Fibroblast of upper back skin (primary cell): ENCODE measurements around the gene SMIM10L2A.
"Not testable (repeated sequence)": the region's sequence is repeated elsewhere in the genome, so short reads cannot be mapped to it uniquely, and the experiment has no call there.

Source experiments
- DNase-seq: peaks from one replicate; pipeline ENCODE4 v3.0.0-alpha.2; 2013

Gene SMIM10L2A

DNA sequence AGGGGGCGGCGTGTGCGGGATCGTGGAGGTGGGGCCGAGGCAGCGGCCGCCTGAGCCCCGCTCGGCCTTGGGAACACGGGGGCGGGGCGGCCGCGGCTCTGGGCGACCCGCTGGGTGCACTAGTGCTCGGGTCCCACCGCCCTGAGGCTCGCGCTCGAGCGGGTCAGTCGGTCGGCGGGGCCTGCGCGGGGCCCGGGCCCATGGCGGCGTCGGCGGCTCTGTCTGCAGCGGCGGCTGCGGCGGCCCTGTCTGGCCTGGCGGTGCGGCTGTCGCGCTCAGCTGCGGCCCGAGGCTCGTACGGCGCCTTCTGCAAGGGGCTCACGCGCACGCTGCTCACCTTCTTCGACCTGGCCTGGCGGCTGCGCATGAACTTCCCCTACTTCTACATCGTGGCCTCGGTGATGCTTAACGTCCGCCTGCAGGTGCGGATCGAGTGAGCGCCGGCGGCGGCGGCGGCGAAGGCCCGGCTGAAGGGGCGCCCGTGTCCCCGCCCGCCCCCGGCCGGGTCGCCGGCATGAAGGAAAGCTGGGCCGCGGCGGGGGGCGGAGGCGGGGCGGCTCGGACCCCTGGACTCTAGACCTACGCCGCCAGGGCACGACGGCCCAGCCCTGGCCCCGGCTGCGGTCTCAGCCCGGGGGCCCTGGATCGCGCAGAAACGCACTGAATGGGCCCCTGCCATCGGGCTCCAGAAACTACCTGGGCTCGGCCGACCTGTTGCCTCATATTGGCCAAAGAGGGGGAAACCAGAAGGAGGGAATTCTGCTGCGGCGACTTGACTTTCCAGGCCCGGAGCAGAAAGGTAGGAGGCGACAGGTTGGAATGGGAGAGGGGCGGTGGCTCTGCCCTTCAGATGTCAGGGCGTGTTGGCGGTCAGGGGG is at the start of gene SMIM10L2A:
TSS of gene SMIM10L2A (plus strand) at position 13 of the 878 bp plus-strand sequence. CDS start at position 201, 188 bp downstream.
- DNase-seq = no peak

DNA sequence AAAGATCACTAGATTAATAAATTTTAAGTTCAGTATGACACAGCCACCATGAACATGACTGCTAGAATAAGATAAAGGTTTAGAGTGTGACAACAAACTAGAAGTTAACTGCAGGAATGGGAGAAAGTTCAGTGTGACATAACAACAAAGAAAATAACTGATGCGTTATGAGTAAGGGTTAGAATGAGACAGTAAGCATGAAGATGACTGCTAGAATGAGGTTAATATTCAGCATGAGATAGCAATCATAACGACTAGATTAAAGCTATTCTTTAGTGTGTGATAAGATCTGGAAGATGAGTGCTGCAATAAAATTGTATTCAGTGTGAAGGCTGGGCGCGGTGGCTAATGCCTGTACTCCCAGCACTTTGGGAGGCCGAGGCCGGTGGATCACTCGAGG is 48.4 kb upstream of the SMIM10L2A start:
- no peak for DNase-seq

DNA sequence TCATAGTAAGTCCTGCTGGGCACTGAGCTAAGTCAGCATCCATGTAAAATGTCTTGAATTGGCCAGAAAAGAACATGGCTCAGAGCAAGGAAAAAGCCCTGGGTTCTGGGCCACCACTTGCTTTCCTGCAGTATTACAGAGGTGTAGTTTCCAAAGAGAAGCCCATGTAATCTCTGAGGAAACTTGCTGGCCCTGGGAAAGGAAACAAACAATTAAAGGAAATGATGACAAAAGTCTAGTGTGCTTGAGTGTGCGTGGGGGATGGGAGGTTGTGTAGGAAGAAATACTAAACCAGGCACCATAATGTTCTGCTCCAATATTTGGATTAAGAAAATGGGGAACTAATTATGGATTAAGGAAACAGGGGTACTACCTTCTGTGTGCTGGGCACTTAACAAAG is 39.5 kb upstream of the SMIM10L2A start:
- no peak for DNase-seq

DNA sequence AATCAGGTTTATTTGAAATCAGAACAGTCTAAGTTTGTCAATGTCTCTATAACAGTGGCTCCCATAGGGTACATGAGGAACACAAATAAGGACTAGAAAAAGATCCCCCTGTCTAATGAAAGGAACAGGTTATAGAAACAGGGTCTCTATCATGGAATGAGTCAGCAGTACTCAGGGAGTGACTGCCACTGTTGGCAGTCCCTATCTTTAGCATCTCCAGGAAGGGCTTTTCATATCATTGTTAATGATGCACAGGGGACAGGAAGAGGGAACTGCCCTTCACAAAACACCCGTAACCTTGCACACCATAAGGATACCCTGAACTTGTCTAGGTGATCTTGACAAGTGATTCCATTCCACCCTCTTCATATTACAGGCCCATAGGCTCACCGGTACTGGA is 38.5 kb upstream of the SMIM10L2A start:
- DNase-seq = no peak

DNA sequence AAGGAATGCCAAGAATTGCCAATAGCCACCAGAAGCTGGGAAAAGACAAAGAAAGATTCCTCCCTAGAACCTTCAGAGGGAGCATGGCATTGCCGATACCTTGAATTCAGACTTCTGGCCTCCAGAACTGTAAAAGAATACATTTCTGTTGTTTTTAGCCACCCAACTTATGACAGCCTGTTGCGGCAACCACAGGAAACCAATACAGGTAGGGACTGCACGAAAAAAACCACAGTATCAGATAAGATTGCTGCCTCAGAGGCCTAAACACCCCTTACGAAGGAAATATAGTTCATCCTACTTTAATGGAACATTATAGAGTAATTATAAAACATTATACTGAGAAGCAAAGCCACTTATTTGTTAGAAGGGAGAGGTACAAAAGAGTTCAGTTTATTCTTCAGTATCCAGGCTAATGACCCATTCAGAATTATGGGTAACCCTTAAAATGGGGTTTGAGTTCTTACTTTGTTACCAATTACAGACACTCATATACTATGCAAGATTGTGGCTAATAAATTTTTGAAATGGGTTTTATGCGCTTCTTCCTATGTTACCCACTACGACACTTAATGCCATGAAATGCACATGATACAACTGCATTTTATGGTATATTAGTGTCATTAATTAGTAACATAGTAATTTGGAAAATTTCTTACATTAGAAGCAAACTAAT is 37.4 kb upstream of the SMIM10L2A start:
- DNase-seq = no peak

DNA sequence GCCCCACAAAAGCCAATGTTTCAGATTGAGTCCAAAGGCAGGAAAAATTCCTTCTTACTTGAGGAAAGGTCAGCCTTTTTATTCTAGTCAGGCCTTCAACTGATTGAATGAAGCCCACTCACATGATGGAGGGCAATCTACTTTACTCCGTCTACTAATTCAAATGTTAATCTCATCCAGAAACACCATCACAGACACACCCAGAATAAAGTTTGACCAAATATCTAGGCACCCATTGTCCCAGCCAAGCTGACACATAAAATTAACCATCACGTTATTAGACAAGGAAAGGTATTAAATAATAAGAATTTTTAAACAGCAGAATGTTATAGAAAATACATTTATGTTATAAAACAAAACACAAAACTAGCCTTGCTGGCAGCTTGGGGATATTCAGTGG is 32.9 kb upstream of the SMIM10L2A start:
- no peak for DNase-seq

DNA sequence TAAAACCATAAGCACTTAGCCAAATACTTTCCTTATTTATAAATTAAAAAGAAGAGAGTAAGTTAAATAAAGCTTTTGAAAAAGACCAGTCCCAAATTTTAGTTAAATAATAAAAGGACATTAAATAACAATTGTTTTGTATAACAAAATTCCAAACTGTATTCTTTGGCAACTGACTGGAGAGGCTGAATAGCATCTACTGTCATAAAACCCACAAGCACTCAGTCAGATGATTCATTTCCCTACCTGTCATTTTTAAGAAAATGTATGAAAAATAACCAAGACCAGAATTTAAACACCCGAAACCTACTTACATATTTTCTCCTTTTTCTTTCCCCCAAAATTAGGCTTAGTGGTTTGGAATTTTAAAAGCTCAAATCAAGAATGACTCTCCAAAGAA is 32.5 kb upstream of the SMIM10L2A start:
- peak; percentile 10 for DNase-seq

DNA sequence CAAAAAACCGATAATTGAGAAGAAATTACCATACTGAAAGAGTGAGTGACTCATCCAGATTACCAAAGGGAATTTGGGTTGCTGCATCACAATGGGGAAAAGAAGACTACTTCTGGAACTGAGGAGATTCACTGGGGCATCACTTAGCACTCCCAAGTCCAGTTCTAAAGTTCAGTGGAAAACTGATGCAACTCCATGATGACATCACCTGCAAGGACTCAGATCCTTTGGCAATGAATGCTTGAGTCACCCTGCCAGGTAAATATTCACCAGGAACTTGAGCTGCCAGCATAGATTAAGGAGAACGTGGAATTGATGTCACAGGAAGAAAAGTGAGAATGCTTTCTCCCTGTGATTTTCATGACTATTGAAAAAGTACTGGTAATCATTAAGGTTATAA is 32.0 kb upstream of the SMIM10L2A start:
- DNase-seq = peak; percentile 51

DNA sequence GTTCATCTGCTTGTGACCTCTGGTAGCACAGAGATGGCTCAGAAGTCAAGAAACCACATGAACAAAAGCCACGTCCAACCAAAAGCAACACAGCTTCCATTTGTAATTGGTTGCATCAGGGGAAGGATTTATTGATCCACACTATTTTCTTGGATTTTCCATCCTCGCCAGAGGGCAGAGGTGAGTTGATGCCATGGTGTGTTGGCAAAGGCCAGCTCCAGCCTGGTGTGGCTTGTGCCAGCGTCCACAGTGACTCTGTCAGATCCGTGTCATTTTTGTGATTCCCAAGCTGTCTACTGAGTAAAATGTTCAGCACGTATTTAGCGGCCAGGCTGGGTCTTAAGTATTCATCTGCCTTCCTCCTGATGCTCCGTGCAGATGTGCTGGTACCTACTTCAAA is 30.0 kb upstream of the SMIM10L2A start:
- DNase-seq = no peak

DNA sequence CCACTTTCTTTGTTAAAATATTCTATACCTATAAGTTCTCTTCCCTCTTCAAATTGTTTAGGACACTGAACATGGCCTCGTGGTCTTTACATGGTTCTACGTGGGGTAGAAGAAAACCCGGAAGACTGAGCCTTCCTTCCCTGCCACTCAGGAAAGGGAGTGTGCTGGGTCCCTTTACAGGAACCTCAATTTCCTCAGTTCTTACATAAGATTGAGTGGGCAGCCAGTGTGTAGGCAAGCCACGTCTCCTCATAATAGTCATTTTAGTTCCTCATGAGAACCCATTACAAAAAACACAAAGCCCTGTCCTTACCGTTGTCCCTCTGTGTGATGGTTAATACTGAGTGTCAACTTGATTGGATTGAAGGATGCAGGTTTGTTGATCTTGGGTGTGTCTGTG is 28.7 kb upstream of the SMIM10L2A start:
- DNase-seq = no peak

DNA sequence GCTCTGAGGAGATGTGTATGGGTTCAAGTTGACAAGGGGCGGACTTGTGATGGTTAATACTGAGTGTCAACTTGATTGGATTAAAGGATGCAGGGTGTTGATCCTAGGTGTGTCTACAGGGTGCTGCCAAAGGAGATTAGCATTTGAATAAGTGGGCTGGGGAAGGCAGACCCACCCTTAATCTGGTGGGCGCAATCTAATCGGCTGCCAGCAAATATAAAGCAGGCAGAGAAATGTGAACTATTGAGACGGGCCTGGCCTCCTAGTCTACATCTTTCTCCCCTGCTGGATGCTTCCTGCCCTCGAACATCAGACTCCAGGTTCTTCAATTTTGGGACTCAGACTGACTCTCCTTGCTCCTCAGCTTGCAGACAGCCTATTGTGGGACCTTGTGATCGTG is 26.7 kb upstream of the SMIM10L2A start:
- no peak for DNase-seq

DNA sequence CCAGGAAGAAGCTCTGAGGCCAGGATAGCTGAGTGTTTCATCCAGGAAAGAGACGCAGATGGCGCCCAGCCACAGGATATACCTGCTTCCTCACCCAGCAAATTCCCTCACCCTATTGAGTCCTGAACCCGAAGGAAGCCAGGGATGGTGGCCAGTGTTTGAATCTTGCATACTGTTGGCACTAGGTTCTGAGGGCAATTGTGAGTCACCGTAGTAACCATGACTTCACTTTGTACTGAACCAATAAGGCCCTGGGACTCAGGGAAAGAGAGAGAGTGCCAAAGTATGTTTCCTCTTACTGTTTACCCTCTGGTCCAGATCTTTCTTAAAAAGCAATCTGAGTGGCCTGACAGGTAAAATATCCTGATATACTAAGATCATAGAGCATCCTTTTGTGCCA is 25.6 kb upstream of the SMIM10L2A start:
- DNase-seq = no peak

DNA sequence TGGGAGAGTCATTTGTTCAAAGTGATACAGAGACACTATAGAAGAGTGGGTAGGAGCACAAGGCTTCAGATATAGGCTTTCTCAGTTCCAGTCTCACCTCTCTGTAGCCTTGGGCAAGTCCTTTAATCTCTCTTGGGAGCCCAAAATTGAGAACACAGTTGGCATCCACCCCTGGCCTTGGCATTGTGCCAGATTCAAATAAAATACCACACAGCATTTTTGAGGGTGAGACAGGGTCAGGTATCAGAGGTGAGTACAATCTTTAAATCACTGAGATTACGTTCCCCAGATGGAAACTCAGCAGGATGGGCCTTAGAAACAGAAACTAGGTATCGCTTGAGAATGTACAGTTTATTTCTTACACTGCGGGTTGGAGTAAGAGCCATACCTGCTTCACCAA is 25.2 kb upstream of the SMIM10L2A start:
- no peak for DNase-seq

DNA sequence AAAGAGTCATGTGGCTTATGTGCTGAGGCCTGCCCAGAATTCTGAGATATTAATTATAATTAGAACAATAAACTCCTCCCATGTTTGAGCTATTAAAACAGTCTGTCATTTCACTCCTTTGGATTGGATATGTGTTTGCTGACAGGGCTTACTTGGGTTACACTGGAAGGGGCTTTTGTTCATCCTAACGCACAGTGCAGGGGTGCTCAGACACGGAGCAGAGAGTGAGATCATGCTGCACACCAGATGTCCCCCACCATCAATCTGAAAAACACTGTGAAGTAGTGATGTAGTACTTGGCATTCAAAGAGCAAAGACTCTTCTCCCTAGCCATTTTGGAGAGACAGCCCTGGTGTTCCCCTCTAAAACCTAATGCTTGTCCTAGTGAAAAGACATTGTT is 24.1 kb upstream of the SMIM10L2A start:
- no peak for DNase-seq

DNA sequence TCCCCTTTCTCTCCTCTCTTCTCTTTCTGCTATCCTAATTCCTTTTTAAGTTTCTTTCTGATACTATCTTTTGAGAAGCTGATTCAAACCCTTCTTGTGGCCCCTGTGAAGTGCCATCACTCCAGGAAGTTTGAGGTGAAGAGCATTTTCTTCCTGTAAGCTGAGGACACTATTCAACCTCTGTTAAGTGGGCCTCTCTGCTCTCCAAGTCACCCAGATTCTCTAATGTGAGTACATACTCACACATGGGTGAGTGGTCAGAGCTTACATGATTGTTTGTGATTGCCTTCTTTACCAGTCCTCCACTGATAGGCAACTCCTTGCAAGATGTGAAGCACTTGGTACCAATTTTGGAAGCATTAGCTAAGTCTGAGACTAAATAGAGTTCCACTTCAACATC is 18.4 kb upstream of the SMIM10L2A start:
- no peak for DNase-seq

DNA sequence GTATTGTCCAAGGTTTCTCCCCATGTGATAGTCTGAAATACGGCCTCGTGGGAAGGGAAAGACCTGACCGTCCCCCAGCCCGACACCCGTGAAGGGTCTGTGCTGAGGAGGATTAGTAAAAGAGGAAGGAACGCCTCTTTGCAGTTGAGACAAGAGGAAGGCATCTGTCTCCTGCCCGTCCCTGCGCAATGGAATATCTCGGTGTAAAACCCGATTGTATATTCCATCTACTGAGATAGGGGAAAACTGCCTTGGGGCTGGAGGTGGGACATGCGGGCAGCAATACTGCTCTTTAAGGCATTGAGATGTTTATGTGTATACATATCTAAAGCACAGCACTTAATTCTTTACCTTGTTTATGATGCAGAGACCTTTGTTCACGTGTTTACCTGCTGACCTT is 15.3 kb upstream of the SMIM10L2A start:
- not testable (repeated sequence) for DNase-seq

DNA sequence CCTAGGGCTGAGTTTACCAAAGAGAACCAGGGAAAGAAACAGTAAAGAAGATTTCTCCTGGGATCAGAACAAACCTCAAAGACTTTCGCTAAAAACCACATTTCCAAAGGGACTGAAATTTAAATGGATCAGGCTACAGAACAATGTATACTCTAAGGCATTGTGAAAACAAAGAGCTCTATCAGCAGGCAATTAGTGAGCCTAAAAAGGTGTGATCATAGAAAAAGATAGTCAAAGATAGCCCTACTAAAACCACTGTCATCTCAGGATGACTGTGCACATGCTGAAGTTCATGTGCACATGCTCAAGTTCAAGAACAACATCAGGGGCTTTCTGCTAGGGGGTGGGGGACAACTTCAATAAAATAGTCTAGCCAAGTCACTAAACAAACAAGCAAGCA is 12.9 kb upstream of the SMIM10L2A start:
- no peak for DNase-seq

DNA sequence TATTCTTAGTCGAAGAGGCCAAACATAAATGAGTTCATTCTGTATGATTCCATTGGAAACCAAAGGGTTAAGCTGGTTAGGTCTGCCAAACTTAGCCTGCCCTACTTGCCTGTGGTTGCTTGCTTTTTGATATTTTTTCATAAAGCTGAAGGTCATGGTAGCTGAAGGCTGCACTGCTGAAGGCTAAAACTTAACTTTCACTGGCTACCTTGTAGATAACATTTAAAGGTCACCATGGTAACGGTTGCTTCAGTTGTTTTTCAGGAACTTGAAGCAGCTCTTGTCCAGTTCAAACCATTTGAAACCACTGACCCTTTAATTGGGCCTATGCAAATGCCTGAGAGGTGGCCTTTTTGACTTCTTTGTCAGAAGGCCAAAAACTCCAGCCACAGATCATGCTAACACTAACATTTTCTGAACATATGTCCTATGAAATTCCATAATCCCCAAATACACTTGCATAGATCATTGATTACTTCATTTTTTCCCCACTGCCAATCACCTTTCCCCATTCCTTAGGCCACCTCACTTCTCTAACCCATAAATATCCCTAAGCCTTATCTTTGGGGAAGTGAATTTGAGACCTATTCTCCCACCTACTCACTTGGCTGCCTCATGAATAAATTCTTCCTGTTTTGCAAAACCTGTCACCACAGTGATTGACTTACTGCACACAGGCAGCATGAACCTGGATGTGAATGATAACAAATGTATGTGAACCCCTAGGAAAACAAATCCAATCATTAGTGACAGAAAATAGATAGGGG is 10.7 kb upstream of the SMIM10L2A start:
- DNase-seq = no peak

DNA sequence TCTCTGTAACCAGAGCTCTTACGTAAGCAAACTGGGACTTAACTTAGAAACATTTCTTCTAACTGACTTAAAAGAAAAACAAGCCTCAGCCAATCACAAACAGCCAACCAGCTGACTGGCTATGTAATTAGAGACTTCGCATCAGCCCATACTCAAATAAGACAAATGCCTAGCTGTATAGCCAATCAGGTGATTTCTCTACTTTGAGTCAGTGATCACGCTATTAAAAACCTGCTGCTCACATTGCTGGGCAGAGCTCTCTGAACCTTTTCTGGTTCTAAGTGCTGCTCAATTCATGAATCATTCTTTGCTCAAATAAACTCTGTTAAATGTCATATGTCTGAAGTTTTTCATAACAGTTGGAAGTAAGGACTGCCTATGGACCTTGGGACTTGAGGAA is 9.9 kb upstream of the SMIM10L2A start:
- no peak for DNase-seq

DNA sequence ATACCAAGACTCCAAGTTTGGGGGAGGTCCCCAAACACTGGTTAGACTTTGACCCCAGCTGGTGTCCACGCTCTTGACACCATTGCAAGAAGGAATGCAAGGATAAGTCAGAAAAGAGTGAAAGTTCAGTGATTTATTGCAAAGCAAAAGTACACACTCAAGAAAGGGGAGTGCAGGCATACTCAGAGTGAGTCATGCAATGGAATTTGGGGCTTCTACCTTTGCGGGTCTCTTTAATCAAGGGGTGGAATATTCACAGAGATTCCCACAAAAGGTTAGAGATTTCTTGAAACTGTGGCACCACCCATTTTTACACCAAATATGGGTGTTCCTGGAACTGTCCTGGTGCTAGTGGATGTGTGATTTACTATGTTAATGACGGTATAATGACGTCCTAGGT is 5.2 kb upstream of the SMIM10L2A start:
- no peak for DNase-seq

DNA sequence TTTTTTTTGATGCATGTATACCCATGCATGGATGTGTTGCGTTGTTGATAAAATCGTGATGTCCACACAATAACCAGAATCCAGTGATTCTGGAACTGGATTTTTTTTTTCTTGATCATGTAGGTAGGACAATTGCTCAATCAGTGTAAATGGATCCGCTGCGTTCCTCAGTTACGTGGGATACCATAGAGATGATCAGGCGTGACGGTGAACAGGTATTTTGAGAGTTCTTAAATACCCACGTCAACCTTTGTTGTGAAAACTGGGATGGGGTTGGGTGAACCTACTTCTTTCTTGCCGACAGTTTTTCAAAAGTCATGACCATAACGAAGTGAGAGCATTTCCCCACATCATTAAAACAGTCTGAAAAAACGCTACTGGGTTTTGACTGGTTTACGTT is 913 bp upstream of the SMIM10L2A start:
- DNase-seq = no peak

DNA sequence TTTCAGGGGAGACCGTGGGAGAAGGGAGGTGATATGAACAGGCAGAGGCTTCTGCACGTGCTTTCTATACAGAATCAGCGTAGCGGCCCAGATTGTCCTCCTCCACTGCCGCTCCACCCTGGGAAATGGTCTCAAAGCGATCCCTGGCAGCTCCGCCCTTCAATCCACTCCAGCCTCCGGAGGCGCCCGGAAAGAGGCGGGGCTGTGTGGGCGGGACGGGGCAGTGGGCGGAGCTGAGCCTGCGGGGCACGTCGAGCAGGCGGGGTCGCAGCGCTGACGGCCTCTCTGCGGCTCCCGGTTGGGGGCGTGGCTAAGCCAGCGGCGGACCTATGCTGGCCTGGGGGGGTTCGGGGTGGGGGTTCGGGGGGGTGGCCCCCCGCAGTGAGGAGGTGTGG is 210 bp upstream of the SMIM10L2A start:
- peak; percentile 61 for DNase-seq

DNA sequence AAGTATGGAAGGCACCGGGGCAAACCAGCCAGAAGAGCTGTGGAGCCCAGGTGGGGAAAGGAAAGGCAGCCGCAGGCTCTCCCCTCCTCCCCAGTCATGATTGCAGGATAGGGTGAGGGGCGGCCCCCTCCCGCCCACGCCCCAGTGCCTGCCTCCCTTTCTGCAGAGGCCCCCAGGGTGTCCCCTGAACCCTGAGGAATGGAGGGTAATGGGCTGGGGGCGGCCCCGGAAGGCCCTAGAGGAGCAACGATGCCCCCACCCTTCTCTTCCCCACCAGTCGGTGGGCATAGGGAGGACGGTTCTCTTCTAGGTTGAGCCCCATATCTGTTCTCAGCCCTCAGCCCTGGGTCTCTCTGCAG is 1.0 kb downstream of the SMIM10L2A start:
- not testable (repeated sequence) for DNase-seq
